ENCODE measurements around the gene TXNDC11. TPM values are rescaled to one million over a fixed set of nuclear protein-coding genes. Genes with fewer than 3 reads are reported as not detected.

Gene TXNDC11
- total RNA-seq, 3 donors from 2014 or later = 38.6 to 53.7 (median 47.9) TPM

GRCh38 chr16:11727796-11728543 is 14.7 kb downstream of the TXNDC11 start:
- no peaks in the 10 kb centered on the region for H3K4me1 ChIP-seq
- no peak for TF ChIP-seq CTCF (IDR thresholded peaks at IDR 0.05)
- TF ChIP-seq POLR2A (IDR thresholded peaks at IDR 0.05) = no peak
- no peak for TF ChIP-seq POLR2AphosphoS5 (IDR thresholded peaks at IDR 0.05)
- no peaks in the 10 kb centered on the region for H3K27me3 ChIP-seq
- H3K4me3 ChIP-seq = no peak overlapping the region
- H3K27ac ChIP-seq = peak overlapping the region in 1 of 2 donors; percentile 3
- peaks cover 4% of the 10 kb centered on the region for H3K36me3 ChIP-seq
- no peaks in the 10 kb centered on the region for H3K9me3 ChIP-seq
- no peak for DNase-seq (ENCODE audit: low spot score in 2 of 2)
- intact Hi-C loops (cut with DNase I; ENCODE audit: low total_unique reads) = loop anchor here (10.0 kb wide), 1 partner anchor 1283 kb away; no protein-coding TSS in a partner anchor

GRCh38 chr16:11726008-11726407 is 16.6 kb downstream of the TXNDC11 start:
- no peak for TF ChIP-seq POLR2A (IDR thresholded peaks at IDR 0.05)
- TF ChIP-seq POLR2AphosphoS5 (IDR thresholded peaks at IDR 0.05) = no peak
- no peak for TF ChIP-seq CTCF (IDR thresholded peaks at IDR 0.05)
- H3K4me1 ChIP-seq = no peaks in the 10 kb centered on the region
- H3K27me3 ChIP-seq = no peaks in the 10 kb centered on the region
- intact Hi-C loops (cut with DNase I; ENCODE audit: low total_unique reads) = loop anchor here (10.0 kb wide), 1 partner anchor 1281 kb away; no protein-coding TSS in a partner anchor
- H3K27ac ChIP-seq = no peak overlapping the region
- H3K36me3 ChIP-seq = peaks cover 4% of the 10 kb centered on the region
- no peak overlapping the region for H3K4me3 ChIP-seq
- H3K9me3 ChIP-seq = no peaks in the 10 kb centered on the region
- no peak for DNase-seq (ENCODE audit: low spot score in 2 of 2)

- Histone ChIP-seq H3K9me3 (no peaks in the 10 kb centered on the region), H3K4me1 (no peaks in the 10 kb centered on the region), H3K27ac (no peak overlapping the region), H3K4me3 (no peak overlapping the region), H3K36me3 (peaks cover 4% of the 10 kb centered on the region), H3K27me3 (no peaks in the 10 kb centered on the region)
- no peak for TF ChIP-seq POLR2AphosphoS5 (IDR thresholded peaks at IDR 0.05)
- intact Hi-C loops (cut with DNase I; ENCODE audit: low total_unique reads) = loop anchor here (10.0 kb wide), 1 partner anchor 1281 kb away; no protein-coding TSS in a partner anchor
- DNase-seq (ENCODE audit: low spot score in 2 of 2) = no peak
These were observed 17.2 kb downstream of the TXNDC11 start for GRCh38 chr16:11725457-11725856.

- Histone ChIP-seq H3K36me3 (no peaks in the 10 kb centered on the region), H3K4me3 (no peak overlapping the region), H3K27ac (no peak overlapping the region), H3K27me3 (no peaks in the 10 kb centered on the region), H3K9me3 (no peaks in the 10 kb centered on the region), H3K4me1 (no peaks in the 10 kb centered on the region)
- intact Hi-C loops (cut with DNase I; ENCODE audit: low total_unique reads) = loop anchor here (10.0 kb wide), 1 partner anchor 1278 kb away; no protein-coding TSS in a partner anchor
- TF ChIP-seq POLR2AphosphoS5 (IDR thresholded peaks at IDR 0.05) = no peak
- TF ChIP-seq POLR2A (IDR thresholded peaks at IDR 0.05) = no peak
- no peak for TF ChIP-seq CTCF (IDR thresholded peaks at IDR 0.05)
- DNase-seq (ENCODE audit: low spot score in 2 of 2) = no peak
These were observed 20.2 kb downstream of the TXNDC11 start for GRCh38 chr16:11722468-11722808.

- intact Hi-C loops (cut with DNase I; ENCODE audit: low total_unique reads) = loop anchor here (10.0 kb wide), 1 partner anchor 1277 kb away; no protein-coding TSS in a partner anchor
- peak overlapping the region in 1 of 2 donors; percentile 44 for H3K27ac ChIP-seq
- H3K4me1 ChIP-seq = no peaks in the 10 kb centered on the region
- no peaks in the 10 kb centered on the region for H3K9me3 ChIP-seq
- no peak for DNase-seq (ENCODE audit: low spot score in 2 of 2)
- H3K27me3 ChIP-seq = no peaks in the 10 kb centered on the region
- no peak overlapping the region for H3K4me3 ChIP-seq
- no peak for TF ChIP-seq CTCF (IDR thresholded peaks at IDR 0.05)
- TF ChIP-seq POLR2A (IDR thresholded peaks at IDR 0.05) = no peak
- TF ChIP-seq POLR2AphosphoS5 (IDR thresholded peaks at IDR 0.05) = no peak
- H3K36me3 ChIP-seq = no peaks in the 10 kb centered on the region
These were observed 20.7 kb downstream of the TXNDC11 start for GRCh38 chr16:11721781-11722467.

All from breast epithelium (tissue), 4 donors.